Raji (cell line): ENCODE measurements around the gene CEP63.

Experiments
- POLR2A ChIP-seq: IDR thresholded peaks from 2 replicates; pipeline ENCODE4 v1.6.1; 2011; ENCODE audit warnings: low read depth, low read length, control low read depth; ENCODE audit not compliant: insufficient read depth

CEP63 gene

GRCh38 chr3:134463676-134464063, 22.2 kb upstream of the CEP63 start:
- no peak for TF ChIP-seq POLR2A

GRCh38 chr3:134464064-134464688, 21.7 kb upstream of the CEP63 start:
- TF ChIP-seq POLR2A = no peak

- no peak for TF ChIP-seq POLR2A
These were observed 21.0 kb upstream of the CEP63 start for GRCh38 chr3:134464689-134465365.

GRCh38 chr3:134466331-134466730, 19.5 kb upstream of the CEP63 start:
- no peak for TF ChIP-seq POLR2A

GRCh38 chr3:134468519-134468918, 17.3 kb upstream of the CEP63 start:
- no peak for TF ChIP-seq POLR2A

GRCh38 chr3:134471521-134472193, 14.2 kb upstream of the CEP63 start:
- no peak for TF ChIP-seq POLR2A

- TF ChIP-seq POLR2A = no peak
These were observed 13.0 kb upstream of the CEP63 start for GRCh38 chr3:134472831-134473230.

- no peak for TF ChIP-seq POLR2A
These were observed 11.8 kb upstream of the CEP63 start for GRCh38 chr3:134473868-134474546.

- no peak for TF ChIP-seq POLR2A
These were observed 10.9 kb upstream of the CEP63 start for GRCh38 chr3:134474956-134475355.

- TF ChIP-seq POLR2A = no peak
These were observed 9.6 kb upstream of the CEP63 start for GRCh38 chr3:134476306-134476705.

GRCh38 chr3:134477002-134477401, 8.9 kb upstream of the CEP63 start:
- TF ChIP-seq POLR2A = no peak

GRCh38 chr3:134477938-134478337, 7.9 kb upstream of the CEP63 start:
- no peak for TF ChIP-seq POLR2A

GRCh38 chr3:134480546-134480945, 5.3 kb upstream of the CEP63 start:
- TF ChIP-seq POLR2A = no peak

- TF ChIP-seq POLR2A = no peak
These were observed 4.7 kb upstream of the CEP63 start for GRCh38 chr3:134481166-134481565.

- no peak for TF ChIP-seq POLR2A
These were observed 3.2 kb upstream of the CEP63 start for GRCh38 chr3:134482622-134483021.

GRCh38 chr3:134483195-134483900, 2.5 kb upstream of the CEP63 start:
- no peak for TF ChIP-seq POLR2A
